GM18505 (cell line): ENCODE measurements around the gene IL36RN.
"Not testable (repeated sequence)": the region's sequence is repeated elsewhere in the genome, so short reads cannot be mapped to it uniquely, and the experiment has no call there.

Experiments
- ATAC-seq: cut with Tn5 transposase; IDR thresholded peaks from one replicate; pipeline ENCODE4 v1.9.1; 2021; ENCODE audit not compliant: unreplicated experiment
- POLR2A ChIP-seq: IDR thresholded peaks from 4 replicates; pipeline ENCODE4 v1.6.1; 2011; ENCODE audit warnings: borderline replicate concordance; ENCODE audit not compliant: insufficient read depth, insufficient read length; ENCODE audit errors: extremely low read depth

Gene IL36RN

DNA sequence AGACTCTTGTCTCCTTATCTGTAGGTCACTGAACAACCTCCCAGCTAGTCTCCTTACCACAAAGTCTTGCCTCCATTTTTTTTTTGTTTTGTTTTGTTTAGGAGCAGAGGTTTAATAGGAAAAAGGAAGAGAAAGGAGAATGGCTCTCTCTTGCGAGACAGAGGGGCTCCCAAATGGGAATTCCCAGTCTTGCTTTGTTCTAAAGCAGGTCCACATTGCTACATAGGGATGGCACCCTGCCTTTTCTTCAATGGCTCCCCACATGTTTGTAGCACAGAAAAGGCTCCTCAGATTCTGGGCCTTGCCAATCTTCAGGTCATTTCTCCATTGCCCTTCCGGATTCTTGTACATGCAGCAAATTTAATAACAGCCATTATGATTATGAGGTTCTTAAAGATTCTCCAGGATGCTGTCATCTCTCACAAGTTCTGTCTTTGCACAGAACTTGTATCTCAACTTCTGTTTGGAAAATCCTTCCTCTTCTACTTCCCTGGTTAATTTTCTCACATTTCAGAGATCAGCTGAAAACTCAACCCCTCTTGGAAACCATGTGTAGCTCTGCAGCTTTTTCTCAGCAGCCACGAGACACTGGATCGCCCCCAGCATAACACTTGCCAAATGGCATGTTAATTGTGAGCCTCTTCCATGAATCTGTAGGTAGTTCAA lies 32.4 kb downstream of the IL36RN start:
- no peak for TF ChIP-seq POLR2A
- no peak for ATAC-seq

DNA sequence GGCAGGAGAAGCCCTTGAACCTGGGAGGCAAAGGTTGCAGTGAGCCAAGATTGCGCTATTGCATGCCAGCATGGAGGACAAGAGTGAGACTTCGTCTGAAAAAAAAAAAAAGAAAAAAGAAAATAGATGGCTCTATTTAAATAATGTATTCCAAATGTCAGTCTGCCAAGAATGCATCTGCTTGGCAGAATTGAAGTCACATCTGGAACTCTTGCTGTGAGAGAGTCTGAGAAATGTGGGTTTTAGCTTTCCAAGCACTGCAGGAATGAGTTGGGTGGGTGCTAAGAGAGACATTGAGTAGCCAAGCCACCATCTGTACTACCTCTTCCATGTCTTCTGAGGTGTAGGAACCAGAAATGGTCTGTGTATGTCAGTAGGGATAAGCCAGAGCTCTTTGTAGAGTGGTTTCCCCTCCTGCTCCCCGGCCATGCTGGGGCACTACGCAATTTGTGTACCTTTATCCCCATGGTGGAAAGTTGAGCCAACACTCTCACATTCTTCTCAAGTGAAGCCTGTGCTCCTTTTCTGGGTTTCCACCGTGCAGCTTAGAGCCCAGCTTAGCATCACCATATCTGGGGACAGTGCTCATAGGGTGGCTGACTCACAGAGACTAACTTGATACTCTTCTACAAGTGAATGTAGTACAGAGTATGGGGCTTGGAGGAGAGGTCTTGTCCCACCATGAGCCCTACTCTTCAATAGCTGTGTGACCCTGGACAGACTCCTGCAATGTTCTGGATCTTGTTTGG lies 34.0 kb downstream of the IL36RN start:
- no peak for TF ChIP-seq POLR2A
- no peak for ATAC-seq

DNA sequence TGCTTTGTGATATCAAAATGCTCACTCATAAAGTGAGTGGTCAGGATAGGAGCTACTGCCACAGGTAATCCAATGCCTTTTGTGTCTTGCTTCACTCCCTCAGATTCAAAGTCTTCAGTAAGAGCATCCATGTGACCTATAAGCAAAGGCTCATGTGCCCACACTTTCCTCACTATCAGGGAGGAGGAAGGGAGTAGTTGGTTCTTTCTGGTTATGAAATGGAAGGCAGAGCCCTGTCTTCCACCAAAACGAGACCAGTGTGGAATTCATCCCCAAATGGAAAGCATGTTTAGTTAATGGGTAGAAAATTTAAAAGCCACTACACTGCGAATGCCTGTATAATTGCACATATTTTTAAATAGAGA lies 34.6 kb downstream of the IL36RN start:
- ATAC-seq, result no peak
- TF ChIP-seq POLR2A, result no peak

DNA sequence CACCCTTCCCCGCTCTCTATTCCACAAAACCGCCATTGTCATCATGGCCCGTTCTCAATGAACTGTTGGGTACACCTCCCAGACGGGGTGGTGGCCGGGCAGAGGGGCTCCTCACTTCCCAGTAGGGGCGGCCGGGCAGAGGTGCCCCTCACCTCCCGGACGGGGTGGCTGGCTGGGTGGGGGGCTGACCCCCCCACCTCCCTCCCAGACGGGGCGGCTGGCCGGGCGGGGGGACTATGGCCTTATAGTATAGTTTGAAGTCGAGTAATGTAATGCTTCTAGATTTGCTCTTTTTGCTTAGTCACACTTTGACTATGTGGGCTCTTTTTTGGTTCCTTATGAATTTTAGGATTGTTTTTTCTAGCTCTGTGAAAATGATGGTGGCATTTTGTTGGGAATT lies 37.3 kb downstream of the IL36RN start:
- ATAC-seq, result not testable (repeated sequence)

DNA sequence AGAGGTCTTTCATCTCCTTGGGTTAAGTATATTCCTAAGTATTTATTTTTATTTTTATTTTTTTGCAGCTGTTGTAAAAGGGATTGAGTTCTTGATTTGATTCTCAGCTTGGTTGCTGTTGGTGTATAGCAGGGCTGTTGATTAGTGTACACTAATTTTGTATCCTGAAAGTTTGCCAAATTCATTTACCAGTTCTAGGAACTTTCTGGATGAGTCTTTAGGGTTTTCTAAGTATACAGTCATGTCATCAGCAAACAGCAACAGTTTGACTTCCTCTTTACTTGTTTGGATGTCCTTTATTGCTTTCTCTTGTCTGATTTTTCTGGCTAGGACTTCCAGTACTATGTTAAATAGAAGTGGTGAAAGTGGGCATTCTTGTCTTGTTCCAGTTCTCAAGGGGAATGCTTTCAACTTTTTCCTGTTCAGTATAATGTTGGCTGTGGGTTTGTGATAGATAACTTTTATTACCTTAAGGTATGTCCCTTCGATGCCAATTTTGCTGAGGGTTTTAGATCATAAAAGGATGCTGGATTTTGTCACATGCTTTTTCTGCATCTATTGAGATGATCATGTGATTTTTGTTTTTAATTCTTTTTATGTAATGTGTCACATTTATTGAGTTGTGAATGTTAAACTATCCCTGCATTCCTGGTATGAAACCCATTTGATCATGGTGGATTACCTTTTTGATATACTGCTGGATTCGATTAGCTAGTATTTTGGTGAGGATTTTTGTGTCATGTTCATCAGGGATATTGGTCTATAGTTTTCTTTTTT lies 38.0 kb downstream of the IL36RN start:
- ATAC-seq, result not testable (repeated sequence)

DNA sequence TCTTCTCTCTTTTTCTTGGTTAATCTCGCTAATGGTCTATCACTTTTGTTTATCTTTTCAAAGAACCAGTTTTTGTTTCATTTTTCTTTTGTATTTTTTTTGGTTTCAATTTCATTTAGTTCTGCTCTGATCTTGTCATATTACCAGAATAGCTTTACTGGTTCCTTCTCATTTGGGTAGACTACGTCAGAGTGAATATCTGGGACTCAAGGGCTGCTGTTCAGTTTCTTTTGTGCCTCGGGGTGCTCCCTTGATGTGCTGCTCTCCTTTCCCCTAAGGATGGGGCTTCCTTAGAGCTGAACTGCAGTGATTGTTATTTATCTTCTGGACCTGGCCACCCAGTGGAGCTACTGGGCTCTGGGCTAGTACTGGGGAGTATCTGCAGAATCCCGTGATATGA lies 39.0 kb downstream of the IL36RN start:
- no peak for ATAC-seq
- TF ChIP-seq POLR2A, result no peak

DNA sequence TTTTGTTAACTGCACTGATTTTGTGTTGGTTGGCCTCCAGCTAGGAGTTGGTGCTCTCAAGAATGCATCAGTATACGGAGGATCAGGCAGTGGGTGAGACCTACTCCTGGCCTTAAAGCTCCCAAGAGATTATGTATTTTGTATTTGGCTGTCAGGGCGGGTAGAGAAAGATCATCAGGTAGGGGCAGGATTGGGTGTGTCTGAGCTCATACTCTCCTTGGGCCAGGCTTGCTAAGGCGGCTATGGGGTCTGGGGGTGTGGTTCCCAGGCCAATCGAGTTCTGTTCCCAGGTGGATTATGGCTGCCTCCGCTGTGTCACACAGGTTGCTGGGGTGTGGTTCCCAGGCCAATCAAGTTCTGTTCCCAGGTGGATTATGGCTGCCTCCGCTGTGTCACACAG lies 39.5 kb downstream of the IL36RN start:
- no peak for TF ChIP-seq POLR2A
- no peak for ATAC-seq

DNA sequence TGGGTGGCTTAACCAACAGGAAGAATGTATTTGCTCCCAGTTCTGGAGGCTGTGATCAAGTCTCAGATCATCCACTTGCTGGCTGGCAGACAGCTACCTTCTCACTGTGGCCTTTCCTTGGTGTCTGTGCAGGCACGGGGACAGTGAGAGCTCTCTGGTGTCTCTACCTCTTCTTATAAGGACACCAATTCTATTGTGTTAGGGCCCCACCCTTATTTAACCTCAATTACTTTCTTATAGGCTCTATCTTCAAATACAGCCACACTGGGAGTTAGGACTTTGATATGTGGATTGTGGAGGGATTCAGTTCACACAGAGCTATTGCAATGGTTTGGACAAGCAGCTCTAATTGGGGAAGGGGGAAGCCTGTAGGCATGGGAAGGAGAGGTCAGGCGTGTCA lies 43.1 kb downstream of the IL36RN start:
- no peak for TF ChIP-seq POLR2A
- ATAC-seq, result no peak

DNA sequence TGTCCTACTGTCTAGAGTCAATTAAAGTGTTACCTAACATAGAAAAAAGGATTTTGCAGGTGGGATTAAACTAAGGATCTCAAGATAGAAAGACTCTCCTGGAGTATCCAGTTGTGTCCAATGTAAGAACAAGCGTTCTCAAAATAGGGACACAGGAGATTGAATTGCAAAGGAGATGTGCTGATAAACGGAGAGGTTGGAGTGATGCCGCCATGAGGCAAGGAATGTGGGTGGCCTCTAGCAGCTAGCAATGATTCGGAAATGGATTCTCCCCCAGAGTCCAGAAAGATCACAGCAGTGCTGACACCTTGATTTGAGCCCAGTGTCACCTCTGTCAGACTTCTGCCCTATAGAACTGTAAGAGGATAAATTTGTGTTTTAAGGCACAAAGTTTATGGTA lies 44.3 kb downstream of the IL36RN start:
- ATAC-seq, result no peak
- TF ChIP-seq POLR2A, result no peak

DNA sequence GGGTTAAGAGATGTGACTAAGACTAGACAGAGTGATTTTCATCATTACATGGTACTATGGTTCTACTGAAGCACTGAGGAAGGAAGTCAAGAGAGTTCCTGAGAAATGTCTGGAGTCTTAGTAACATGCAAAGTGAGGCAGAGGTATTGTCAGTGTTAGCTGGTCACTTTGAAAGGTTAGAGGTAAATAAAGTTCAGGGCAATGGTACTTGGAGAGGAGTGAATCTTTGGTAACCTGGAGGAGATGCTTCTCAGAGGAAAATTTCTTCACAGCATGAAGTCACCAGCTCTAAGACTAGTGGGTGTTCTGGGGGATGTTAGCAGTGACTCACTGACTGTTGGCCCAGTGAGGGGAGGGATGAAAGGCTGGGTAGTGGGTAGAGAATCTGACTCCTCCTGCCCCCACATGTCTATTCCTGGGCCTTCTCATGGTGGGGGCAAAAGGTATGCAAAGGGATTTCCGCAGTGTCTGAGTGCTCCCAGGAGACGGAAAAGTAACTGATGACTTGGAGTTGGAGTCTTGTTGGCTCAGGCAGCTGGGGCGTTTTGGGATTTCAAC lies 45.1 kb downstream of the IL36RN start:
- TF ChIP-seq POLR2A, result no peak
- no peak for ATAC-seq

DNA sequence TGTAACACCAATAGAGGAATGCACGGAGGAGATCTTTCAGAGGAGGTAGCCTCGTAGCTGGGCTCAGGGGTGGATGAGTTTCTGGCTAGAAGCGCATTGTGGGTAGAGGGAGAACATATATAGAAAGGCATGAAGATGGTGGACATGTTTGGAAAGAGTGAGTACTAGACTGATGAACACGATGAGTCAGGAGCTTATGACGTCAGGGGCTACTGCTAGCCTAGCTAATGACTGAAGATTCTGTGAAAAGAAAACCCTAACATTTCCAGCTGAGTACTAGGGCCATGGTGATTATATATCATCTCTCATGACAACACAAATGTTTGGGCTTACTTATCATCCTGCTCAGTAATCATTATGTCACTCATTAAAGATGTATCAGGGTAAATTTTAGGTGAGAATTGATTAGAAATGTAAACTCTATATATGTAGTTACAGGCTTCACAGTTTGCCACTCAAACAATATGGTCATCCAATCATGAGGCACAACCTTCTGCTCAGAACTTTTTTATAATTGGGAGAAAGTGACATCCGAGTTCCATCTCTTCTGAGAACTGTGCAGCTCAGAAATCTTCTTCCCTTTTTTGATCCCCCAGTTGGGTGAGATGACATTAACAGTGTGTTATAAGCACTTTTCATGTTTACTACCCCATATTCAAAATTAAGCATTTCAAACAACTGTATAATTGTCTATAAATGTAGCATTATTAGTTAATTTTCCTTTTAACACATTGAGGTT lies 46.2 kb downstream of the IL36RN start:
- no peak for TF ChIP-seq POLR2A
- no peak for ATAC-seq

DNA sequence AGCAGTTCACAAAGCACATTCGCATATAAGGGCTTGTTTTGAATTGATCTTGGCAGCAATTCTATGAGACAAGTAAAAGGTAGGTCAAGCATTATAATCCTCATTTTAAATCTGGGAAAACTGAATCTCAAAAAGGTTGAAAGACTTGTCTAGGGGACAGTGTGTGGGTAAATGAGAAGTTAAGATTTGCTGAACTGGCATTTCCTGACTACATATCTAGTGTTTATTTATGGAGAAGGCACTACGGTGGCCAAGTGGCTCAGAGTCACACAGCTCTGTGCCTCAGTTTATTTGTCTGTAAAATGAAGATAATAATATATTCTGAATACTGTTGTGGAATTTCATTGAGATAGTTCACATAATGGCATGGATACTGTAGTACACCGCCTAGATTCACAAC lies 52.1 kb downstream of the IL36RN start:
- ATAC-seq, result no peak
- no peak for TF ChIP-seq POLR2A

DNA sequence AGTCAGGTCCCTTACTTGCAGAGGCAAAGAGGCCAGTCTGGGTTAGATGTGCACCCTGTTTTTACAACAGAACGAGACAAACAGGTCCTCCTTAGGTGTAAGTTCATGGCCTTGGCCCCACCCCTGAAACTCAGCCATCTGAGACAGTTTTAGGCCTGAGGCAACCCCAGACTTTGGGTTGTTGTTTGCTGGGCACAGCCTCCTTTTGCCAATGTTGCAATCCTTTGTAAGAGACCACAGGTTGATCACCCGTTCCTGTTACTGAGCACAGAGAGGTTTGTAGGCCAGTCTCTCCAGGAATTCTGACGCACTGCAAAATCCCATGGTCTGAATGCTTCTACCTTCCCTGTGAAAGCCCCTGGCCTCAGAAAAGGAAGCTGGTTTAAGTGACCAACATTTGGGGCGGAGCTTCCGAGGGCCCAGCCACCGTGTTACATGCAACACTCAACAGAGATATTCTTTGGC lies 52.9 kb downstream of the IL36RN start:
- TF ChIP-seq POLR2A, result no peak
- ATAC-seq, result no peak
